H1 (cell line): Measurements from ENCODE around the gene ZNF487. TPM values are rescaled to one million over a fixed set of nuclear protein-coding genes. Genes with fewer than 3 reads are reported as not detected.

ENCODE experiments used
- BACH1 ChIP-seq: IDR thresholded peaks from 2 replicates; pipeline ENCODE4 v1.6.1; 2012; ENCODE audit warnings: low read length, improper control_type of control experiment
- FOSL1 ChIP-seq: IDR thresholded peaks from 2 replicates; pipeline ENCODE4 v1.6.1; 2011; ENCODE audit warnings: mild to moderate bottlenecking, low read depth, low read length, moderate library complexity; ENCODE audit not compliant: insufficient read depth
- POLR2AphosphoS5 ChIP-seq: IDR thresholded peaks from 2 replicates; pipeline ENCODE4 v1.6.1; 2011; ENCODE audit warnings: low read depth, low read length
- RBBP5 ChIP-seq: IDR thresholded peaks from 2 replicates; pipeline ENCODE4 v1.7.1; 2012; ENCODE audit warnings: low read depth, mild to moderate bottlenecking, inconsistent platforms, low read length, moderate library complexity, borderline replicate concordance
- SAP30 ChIP-seq: fragments of 300-600 bp; sonication (generic); IDR thresholded peaks from 2 replicates; pipeline ENCODE4 v1.7.1; 2012; ENCODE audit warnings: low read length, moderate library complexity, mild to moderate bottlenecking, inconsistent platforms; ENCODE audit not compliant: insufficient read depth, insufficient replicate concordance
- SIX5 ChIP-seq: IDR thresholded peaks from 2 replicates; pipeline ENCODE4 v1.6.1; 2011; ENCODE audit warnings: mild to moderate bottlenecking, low read depth, low read length
- SP1 ChIP-seq: IDR thresholded peaks from 2 replicates; pipeline ENCODE4 v1.6.1; 2011; ENCODE audit warnings: low read depth, low read length
- SP2 ChIP-seq: IDR thresholded peaks from 2 replicates; pipeline ENCODE4 v1.6.1; 2012; ENCODE audit warnings: mild to moderate bottlenecking, low read length, inconsistent platforms
- TCF12 ChIP-seq: IDR thresholded peaks from 2 replicates; pipeline ENCODE4 v1.6.1; 2011; ENCODE audit warnings: low read depth, mild to moderate bottlenecking, low read length
- YY1 ChIP-seq: IDR thresholded peaks from 2 replicates; pipeline ENCODE4 v1.6.1; 2011; ENCODE audit warnings: low read depth, mild to moderate bottlenecking, low read length
- ZNF274 ChIP-seq: IDR thresholded peaks from 2 replicates; pipeline ENCODE4 v1.7.0; 2012; ENCODE audit warnings: low read length, borderline replicate concordance; ENCODE audit errors: extremely low read depth
- polyA plus RNA-seq, 7 experiments: library from polyadenylated mRNA; depleted of rRNA in 3 of 7; stranded (reverse) in 5 of 7; unstranded in 2 of 7; fragments of >200 nt in 5 of 7; fragments of 200-250 nt in 2 of 7; gene quantifications; 1 replicate in 5 of 7; 2 replicates in 1 of 7; 4 replicates in 1 of 7; pipeline versions ENCODE4 v1.2.1 to v1.2.3, GENCODE V29; 2011 to 2013; ENCODE audit warnings: missing spikeins in 2 of 7, mixed read lengths in 2 of 7
- total RNA-seq: library from RNA; stranded (reverse); fragmentation: NEBNext Ultra II Directional; extraction: Animal tissue kit (Norgen Biotek cat#: 25700); gene quantifications from 2 replicates; pipeline ENCODE4 v1.2.1, GENCODE V29; 2021
- TF ChIP-seq, protein P1 (sequence below): fragments of 300-600 bp; sonication (generic); IDR thresholded peaks from 2 replicates; pipeline ENCODE4 v1.7.1; 2012; ENCODE audit warnings: low read length, moderate library complexity, mild to moderate bottlenecking, inconsistent platforms; ENCODE audit not compliant: insufficient replicate concordance
- TF ChIP-seq, protein P2 (sequence below): IDR thresholded peaks from 2 replicates; pipeline ENCODE4 v1.6.1; 2012; ENCODE audit warnings: inconsistent platforms

ZNF487 gene
- total and polyA plus RNA-seq, 2 of the 8 experiments (the other 6 are each of a cell fraction or from before 2014, with no cell fraction given) = 1.9 to 2.5 TPM

DNA sequence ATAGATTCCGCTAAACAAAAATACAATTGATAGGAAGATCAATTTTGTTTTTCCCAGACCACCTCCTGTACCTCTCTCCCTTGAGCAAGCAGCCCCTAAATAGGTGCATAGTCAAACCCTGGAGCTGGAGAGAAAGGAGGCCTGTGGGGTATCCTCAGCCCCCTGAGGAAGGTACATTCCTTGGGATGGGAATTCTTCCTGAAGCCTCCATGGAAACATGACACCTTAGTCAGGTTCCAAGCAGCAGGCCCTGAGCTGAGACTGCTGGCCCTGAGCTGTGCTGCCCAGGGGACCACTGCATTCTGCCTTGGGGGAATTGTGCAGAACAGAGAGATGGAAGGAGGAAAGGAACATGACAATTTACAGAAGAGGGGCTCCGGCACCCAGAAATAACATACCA is 35.3 kb upstream of the ZNF487 start (continued):
- TF ChIP-seq, protein P1, sequence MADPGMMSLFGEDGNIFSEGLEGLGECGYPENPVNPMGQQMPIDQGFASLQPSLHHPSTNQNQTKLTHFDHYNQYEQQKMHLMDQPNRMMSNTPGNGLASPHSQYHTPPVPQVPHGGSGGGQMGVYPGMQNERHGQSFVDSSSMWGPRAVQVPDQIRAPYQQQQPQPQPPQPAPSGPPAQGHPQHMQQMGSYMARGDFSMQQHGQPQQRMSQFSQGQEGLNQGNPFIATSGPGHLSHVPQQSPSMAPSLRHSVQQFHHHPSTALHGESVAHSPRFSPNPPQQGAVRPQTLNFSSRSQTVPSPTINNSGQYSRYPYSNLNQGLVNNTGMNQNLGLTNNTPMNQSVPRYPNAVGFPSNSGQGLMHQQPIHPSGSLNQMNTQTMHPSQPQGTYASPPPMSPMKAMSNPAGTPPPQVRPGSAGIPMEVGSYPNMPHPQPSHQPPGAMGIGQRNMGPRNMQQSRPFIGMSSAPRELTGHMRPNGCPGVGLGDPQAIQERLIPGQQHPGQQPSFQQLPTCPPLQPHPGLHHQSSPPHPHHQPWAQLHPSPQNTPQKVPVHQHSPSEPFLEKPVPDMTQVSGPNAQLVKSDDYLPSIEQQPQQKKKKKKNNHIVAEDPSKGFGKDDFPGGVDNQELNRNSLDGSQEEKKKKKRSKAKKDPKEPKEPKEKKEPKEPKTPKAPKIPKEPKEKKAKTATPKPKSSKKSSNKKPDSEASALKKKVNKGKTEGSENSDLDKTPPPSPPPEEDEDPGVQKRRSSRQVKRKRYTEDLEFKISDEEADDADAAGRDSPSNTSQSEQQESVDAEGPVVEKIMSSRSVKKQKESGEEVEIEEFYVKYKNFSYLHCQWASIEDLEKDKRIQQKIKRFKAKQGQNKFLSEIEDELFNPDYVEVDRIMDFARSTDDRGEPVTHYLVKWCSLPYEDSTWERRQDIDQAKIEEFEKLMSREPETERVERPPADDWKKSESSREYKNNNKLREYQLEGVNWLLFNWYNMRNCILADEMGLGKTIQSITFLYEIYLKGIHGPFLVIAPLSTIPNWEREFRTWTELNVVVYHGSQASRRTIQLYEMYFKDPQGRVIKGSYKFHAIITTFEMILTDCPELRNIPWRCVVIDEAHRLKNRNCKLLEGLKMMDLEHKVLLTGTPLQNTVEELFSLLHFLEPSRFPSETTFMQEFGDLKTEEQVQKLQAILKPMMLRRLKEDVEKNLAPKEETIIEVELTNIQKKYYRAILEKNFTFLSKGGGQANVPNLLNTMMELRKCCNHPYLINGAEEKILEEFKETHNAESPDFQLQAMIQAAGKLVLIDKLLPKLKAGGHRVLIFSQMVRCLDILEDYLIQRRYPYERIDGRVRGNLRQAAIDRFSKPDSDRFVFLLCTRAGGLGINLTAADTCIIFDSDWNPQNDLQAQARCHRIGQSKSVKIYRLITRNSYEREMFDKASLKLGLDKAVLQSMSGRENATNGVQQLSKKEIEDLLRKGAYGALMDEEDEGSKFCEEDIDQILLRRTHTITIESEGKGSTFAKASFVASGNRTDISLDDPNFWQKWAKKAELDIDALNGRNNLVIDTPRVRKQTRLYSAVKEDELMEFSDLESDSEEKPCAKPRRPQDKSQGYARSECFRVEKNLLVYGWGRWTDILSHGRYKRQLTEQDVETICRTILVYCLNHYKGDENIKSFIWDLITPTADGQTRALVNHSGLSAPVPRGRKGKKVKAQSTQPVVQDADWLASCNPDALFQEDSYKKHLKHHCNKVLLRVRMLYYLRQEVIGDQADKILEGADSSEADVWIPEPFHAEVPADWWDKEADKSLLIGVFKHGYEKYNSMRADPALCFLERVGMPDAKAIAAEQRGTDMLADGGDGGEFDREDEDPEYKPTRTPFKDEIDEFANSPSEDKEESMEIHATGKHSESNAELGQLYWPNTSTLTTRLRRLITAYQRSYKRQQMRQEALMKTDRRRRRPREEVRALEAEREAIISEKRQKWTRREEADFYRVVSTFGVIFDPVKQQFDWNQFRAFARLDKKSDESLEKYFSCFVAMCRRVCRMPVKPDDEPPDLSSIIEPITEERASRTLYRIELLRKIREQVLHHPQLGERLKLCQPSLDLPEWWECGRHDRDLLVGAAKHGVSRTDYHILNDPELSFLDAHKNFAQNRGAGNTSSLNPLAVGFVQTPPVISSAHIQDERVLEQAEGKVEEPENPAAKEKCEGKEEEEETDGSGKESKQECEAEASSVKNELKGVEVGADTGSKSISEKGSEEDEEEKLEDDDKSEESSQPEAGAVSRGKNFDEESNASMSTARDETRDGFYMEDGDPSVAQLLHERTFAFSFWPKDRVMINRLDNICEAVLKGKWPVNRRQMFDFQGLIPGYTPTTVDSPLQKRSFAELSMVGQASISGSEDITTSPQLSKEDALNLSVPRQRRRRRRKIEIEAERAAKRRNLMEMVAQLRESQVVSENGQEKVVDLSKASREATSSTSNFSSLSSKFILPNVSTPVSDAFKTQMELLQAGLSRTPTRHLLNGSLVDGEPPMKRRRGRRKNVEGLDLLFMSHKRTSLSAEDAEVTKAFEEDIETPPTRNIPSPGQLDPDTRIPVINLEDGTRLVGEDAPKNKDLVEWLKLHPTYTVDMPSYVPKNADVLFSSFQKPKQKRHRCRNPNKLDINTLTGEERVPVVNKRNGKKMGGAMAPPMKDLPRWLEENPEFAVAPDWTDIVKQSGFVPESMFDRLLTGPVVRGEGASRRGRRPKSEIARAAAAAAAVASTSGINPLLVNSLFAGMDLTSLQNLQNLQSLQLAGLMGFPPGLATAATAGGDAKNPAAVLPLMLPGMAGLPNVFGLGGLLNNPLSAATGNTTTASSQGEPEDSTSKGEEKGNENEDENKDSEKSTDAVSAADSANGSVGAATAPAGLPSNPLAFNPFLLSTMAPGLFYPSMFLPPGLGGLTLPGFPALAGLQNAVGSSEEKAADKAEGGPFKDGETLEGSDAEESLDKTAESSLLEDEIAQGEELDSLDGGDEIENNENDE = no peak
- TF ChIP-seq RBBP5 (no peak), FOSL1 (no peak), SP2 (no peak), POLR2AphosphoS5 (peak; percentile 51; the same call in 1 of the 2 replicates), TCF12 (no peak), SP1 (peak; percentile 64; the same call in 1 of the 2 replicates), BACH1 (no peak), SAP30 (no peak), SIX5 (no peak), ZNF274 (no peak), YY1 (no peak)
- TF ChIP-seq, protein P2, sequence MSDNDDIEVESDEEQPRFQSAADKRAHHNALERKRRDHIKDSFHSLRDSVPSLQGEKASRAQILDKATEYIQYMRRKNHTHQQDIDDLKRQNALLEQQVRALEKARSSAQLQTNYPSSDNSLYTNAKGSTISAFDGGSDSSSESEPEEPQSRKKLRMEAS = no peak
